Measurements from ENCODE around the gene ZC3H4.

GRCh38 chr19:47107953-47108746 is 5.4 kb downstream of the ZC3H4 start:
- TF ChIP-seq POLR2A (IDR thresholded peaks at IDR 0.05; ENCODE audit: low read depth, low read length) (no peak), TAF1 (IDR thresholded peaks at IDR 0.05; ENCODE audit: borderline replicate concordance, low read depth, low read length) (no peak)
